ENCODE results near the gene MPEG1. TPM values are rescaled to one million over a fixed set of nuclear protein-coding genes. Genes with fewer than 3 reads are reported as not detected.

Gene MPEG1
- total RNA-seq, 1 experiment from 2014 or later = not detected

DNA sequence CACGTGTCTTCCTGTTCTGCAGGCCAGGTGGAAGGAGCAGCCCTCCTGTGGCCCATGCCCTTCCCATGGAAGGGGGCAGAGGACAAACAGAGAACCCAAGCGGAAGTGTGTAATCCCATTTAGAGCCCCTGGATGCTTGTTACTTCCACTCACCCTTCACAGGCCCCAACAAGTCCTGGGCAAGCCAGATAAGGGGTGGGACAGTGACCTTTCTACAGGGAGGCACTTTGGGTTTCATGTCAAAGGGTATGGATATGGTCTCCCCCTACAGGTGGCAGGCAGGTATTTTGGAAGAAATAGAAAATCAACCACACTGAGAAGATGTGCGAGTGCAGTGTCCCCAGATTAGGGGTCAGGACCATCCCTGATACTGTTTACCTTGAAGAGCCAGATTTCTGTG, 11.4 kb downstream of the MPEG1 start:
- Histone ChIP-seq H3K4me3 (ENCODE audit: low read depth, low read length) (no peak overlapping the region), H3K9me3 (no peaks in the 10 kb centered on the region), H3K27me3 (replicated peaks; ENCODE audit: control insufficient read depth, insufficient read depth, low read length) (no peaks in the 10 kb centered on the region), H3K36me3 (ENCODE audit: control insufficient read depth, insufficient read depth, low read length) (peaks cover 17% of the 10 kb centered on the region), H3K4me1 (peaks cover 6% of the 10 kb centered on the region)
- intact Hi-C loops (cut with micrococcal nuclease; ENCODE audit: unreplicated experiment) = loop anchor here (1.0 to 2.0 kb wide), 2 partner anchors 15 to 30 kb away; no protein-coding TSS in a partner anchor
- ChIA-PET CTCF (interaction anchor here (3.6 to 4.2 kb wide), 2 partner anchors 14 to 30 kb away, joined by 20 to 24 read pairs; partner anchors contain the start of gene DTX4), POLR2A (no interaction called here)
- Mint-ChIP-seq H3K27ac (ENCODE audit: unreplicated experiment) (no peak overlapping the region), H3K36me3 (ENCODE audit: insufficient read depth, unreplicated experiment) (peaks cover 95% of the 10 kb centered on the region), H3K4me3 (ENCODE audit: unreplicated experiment) (no peak overlapping the region), H3K9me3 (ENCODE audit: unreplicated experiment) (no peaks in the 10 kb centered on the region), H3K4me1 (ENCODE audit: low read depth, unreplicated experiment) (peaks cover 27% of the 10 kb centered on the region), H3K27me3 (ENCODE audit: insufficient read depth, unreplicated experiment) (no peaks in the 10 kb centered on the region)
- peak; percentile 60 to 74 for TF ChIP-seq CTCF (IDR thresholded peaks at IDR 0.05; ENCODE audit: insufficient read depth in 1 of 2, low read depth in 1 of 2, low read length in 1 of 2, severe bottlenecking in 1 of 2, unreplicated experiment in 1 of 2)
- BruUV-seq (replicated peaks) = no TSS peak
- peak; percentile 44 to 63 for DNase-seq

- H3K4me3 ChIP-seq (ENCODE audit: low read depth, low read length) = no peak overlapping the region
- TF ChIP-seq CTCF (IDR thresholded peaks at IDR 0.05; ENCODE audit: insufficient read depth in 1 of 2, low read depth in 1 of 2, low read length in 1 of 2, severe bottlenecking in 1 of 2, unreplicated experiment in 1 of 2) = no peak
- ChIA-PET POLR2A (no interaction called here), CTCF (interaction anchor here (3.6 to 4.2 kb wide), 2 partner anchors 13 to 29 kb away, joined by 20 to 24 read pairs; partner anchors contain the start of gene DTX4)
- peaks cover 6% of the 10 kb centered on the region for H3K4me1 ChIP-seq
- no peaks in the 10 kb centered on the region for H3K9me3 ChIP-seq
- H3K27me3 Mint-ChIP-seq (ENCODE audit: insufficient read depth, unreplicated experiment) = no peaks in the 10 kb centered on the region
- DNase-seq = no peak
- BruUV-seq (replicated peaks) = no TSS peak
- H3K36me3 Mint-ChIP-seq (ENCODE audit: insufficient read depth, unreplicated experiment) = peaks cover 96% of the 10 kb centered on the region
- no peak overlapping the region for H3K4me3 Mint-ChIP-seq (ENCODE audit: unreplicated experiment)
- H3K27me3 ChIP-seq (replicated peaks; ENCODE audit: control insufficient read depth, insufficient read depth, low read length) = no peaks in the 10 kb centered on the region
- peaks cover 5% of the 10 kb centered on the region for H3K9me3 Mint-ChIP-seq (ENCODE audit: unreplicated experiment)
- peaks cover 16% of the 10 kb centered on the region for H3K36me3 ChIP-seq (ENCODE audit: control insufficient read depth, insufficient read depth, low read length)
- H3K27ac Mint-ChIP-seq (ENCODE audit: unreplicated experiment) = no peak overlapping the region
- intact Hi-C loops (cut with micrococcal nuclease; ENCODE audit: unreplicated experiment) = loop anchor here (2.0 kb wide), 1 partner anchor 14 kb away; no protein-coding TSS in a partner anchor
- peaks cover 27% of the 10 kb centered on the region for H3K4me1 Mint-ChIP-seq (ENCODE audit: low read depth, unreplicated experiment)
Measured at GRCh38 chr11:59200423-59200746, 12.3 kb downstream of the MPEG1 start.

- ChIA-PET POLR2A (no interaction called here), CTCF (interaction anchor here (2.2 to 4.2 kb wide), 4 partner anchors 13 to 29 kb away, joined by 11 to 24 read pairs (median 16); partner anchors contain the start of gene DTX4)
- no peak for DNase-seq
- Histone ChIP-seq H3K27me3 (replicated peaks; ENCODE audit: control insufficient read depth, insufficient read depth, low read length) (no peaks in the 10 kb centered on the region), H3K4me3 (ENCODE audit: low read depth, low read length) (no peak overlapping the region), H3K9me3 (no peaks in the 10 kb centered on the region), H3K4me1 (peaks cover 6% of the 10 kb centered on the region), H3K36me3 (ENCODE audit: control insufficient read depth, insufficient read depth, low read length) (peaks cover 17% of the 10 kb centered on the region)
- intact Hi-C loops (cut with micrococcal nuclease; ENCODE audit: unreplicated experiment) = loop anchor here (2.0 kb wide), 1 partner anchor 13 kb away; no protein-coding TSS in a partner anchor
- peaks cover 96% of the 10 kb centered on the region for H3K36me3 Mint-ChIP-seq (ENCODE audit: insufficient read depth, unreplicated experiment)
- H3K27ac Mint-ChIP-seq (ENCODE audit: unreplicated experiment) = no peak overlapping the region
- peaks cover 10% of the 10 kb centered on the region for H3K9me3 Mint-ChIP-seq (ENCODE audit: unreplicated experiment)
- no peaks in the 10 kb centered on the region for H3K27me3 Mint-ChIP-seq (ENCODE audit: insufficient read depth, unreplicated experiment)
- peaks cover 27% of the 10 kb centered on the region for H3K4me1 Mint-ChIP-seq (ENCODE audit: low read depth, unreplicated experiment)
- no peak for TF ChIP-seq CTCF (IDR thresholded peaks at IDR 0.05; ENCODE audit: insufficient read depth in 1 of 2, low read depth in 1 of 2, low read length in 1 of 2, severe bottlenecking in 1 of 2, unreplicated experiment in 1 of 2)
- no TSS peak for BruUV-seq (replicated peaks)
- H3K4me3 Mint-ChIP-seq (ENCODE audit: unreplicated experiment) = no peak overlapping the region
Measured at GRCh38 chr11:59199546-59200422, 12.9 kb downstream of the MPEG1 start.

Data from Caco-2 (cell line).